ENCODE results near the gene TNFAIP8L1. TPM values are rescaled to one million over a fixed set of nuclear protein-coding genes. Genes with fewer than 3 reads are reported as not detected.
A peak's percentile ranks its signal among the peaks of the same experiment; 100 is the strongest.

The TNFAIP8L1 gene
- total and polyA plus RNA-seq, 12 donors: 2.5 to 13.4 (median 6.1) TPM

DNA sequence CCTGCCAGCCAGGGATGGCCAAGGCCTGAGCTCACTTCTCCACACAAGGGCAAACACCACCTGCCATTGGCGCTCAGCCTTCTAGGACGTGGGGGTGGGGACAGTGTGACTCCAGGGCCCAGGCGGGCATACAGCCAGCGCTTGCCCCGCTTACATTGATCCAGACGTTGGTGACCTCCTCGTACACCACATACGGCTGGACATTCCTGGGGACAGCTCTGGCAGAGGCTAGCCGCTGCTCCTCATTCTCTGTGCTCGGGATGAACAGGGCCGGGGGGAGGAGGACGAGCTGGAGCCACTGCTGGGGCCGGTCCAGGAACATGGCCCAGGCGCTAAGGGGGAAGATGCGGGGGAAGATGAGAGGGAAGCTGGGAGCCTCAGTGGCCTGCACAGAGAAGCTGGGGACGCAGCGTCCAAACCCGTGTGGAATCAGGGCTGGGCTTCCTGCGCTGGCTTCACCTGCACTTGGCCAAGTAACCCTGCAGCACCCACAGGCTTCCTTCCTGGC, 56.0 kb downstream of the TNFAIP8L1 start:
- H3K4me1 ChIP-seq: peaks cover 0 to 42% (median 14%) of the 10 kb centered on the region in 9 donors
- H3K36me3 ChIP-seq: peaks cover 0 to 98% (median 67%) of the 10 kb centered on the region in 9 donors
- no peaks in the 10 kb centered on the region for H3K9me3 ChIP-seq
- peak overlapping the region in 9 of 10 donors; percentile 41 to 92 (median 78) for H3K27ac ChIP-seq
- WGBS, 2 donors: 66 to 71% methylated on average over 19 of the region's 19 CpGs
- H3K27me3 ChIP-seq: no peaks in the 10 kb centered on the region
- DNase-seq (no peak), ATAC-seq (peak; percentile 39 to 73 (median 53))
- H3K4me3 ChIP-seq: no peak overlapping the region
- TF ChIP-seq, protein P1, sequence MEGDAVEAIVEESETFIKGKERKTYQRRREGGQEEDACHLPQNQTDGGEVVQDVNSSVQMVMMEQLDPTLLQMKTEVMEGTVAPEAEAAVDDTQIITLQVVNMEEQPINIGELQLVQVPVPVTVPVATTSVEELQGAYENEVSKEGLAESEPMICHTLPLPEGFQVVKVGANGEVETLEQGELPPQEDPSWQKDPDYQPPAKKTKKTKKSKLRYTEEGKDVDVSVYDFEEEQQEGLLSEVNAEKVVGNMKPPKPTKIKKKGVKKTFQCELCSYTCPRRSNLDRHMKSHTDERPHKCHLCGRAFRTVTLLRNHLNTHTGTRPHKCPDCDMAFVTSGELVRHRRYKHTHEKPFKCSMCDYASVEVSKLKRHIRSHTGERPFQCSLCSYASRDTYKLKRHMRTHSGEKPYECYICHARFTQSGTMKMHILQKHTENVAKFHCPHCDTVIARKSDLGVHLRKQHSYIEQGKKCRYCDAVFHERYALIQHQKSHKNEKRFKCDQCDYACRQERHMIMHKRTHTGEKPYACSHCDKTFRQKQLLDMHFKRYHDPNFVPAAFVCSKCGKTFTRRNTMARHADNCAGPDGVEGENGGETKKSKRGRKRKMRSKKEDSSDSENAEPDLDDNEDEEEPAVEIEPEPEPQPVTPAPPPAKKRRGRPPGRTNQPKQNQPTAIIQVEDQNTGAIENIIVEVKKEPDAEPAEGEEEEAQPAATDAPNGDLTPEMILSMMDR (IDR thresholded peaks at IDR 0.05): no peak
- intact Hi-C loops (cut with DNase I): no loop called here

DNA sequence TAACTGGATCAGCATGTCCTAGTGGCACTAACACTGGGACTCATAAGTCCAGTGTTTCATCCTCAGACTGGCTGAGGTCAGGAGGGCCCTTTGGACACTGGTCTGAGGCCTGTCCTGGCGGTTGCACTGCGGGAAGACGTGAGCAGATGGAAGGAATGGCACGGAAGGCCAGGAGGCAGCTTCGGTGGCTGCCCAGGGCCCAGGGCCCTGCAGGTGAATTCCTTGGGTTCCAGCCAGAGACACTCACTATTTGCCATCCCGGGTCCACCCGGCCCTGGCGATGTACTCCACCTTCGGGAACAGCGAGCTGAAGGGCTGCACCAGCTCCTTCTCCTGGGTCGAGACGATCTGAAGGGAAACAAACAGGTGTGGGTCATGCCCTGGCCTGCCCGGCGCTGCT, 58.0 kb downstream of the TNFAIP8L1 start:
- H3K36me3 ChIP-seq: peaks cover 5 to 100% (median 75%) of the 10 kb centered on the region in 9 donors
- intact Hi-C loops (cut with DNase I): no loop called here

DNA sequence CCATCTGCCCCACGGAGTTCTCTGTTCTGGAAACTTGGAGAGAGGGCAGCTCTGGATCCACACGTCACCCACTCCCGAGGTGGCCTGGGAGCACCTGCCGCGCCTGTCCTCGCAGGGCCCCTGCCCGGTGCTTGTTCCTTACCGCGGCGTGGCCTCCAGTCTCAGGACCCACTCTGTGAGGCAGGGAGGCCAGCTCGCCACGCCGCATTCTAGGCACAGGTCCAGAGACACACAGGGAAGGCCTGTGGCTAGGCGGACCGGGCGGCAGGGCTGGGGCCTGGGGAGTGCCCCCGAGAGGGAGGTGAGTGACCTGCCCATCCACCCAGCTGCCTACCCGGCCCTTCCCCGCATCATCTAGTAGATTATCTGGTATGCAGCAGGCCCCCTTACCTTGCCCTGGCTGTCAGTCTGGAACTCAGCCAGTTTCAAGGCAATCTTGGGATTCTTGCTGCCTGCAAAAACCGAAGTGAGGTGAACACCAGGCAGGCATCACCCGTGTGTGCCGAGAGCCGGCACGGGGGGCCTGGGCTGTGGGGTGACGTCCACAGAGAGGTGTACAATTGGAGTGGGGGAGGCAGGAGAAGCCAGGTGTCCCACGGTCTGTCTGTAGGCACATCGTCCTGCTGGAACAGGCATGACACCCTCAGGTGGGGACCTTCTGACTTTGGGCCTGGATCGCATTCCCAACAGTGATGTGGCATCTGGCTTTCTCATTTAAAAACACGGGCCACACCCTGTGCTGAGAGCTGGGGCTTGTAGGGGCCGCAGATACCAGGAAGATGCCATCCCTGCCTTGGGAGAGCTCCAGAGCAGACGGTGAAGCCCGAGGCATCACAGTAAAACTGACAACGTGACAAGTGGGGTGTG, 60.7 kb downstream of the TNFAIP8L1 start:
- Histone ChIP-seq H3K4me3 (no peak overlapping the region), H3K4me1 (peaks cover 0 to 26% (median 3%) of the 10 kb centered on the region in 9 donors), H3K36me3 (peaks cover 3 to 99% (median 61%) of the 10 kb centered on the region in 9 donors), H3K9me3 (no peaks in the 10 kb centered on the region), H3K27me3 (no peaks in the 10 kb centered on the region), H3K27ac (no peak overlapping the region)
- no peak for ATAC-seq
- intact Hi-C loops (cut with DNase I): no loop called here
- TF ChIP-seq, protein P1 (IDR thresholded peaks at IDR 0.05): no peak
- DNase-seq: no peak
- WGBS, 2 donors: 78 to 79% methylated on average over 33 of the region's 33 CpGs

More for the DNA sequence above, 58.0 kb downstream of the TNFAIP8L1 start:
- no peaks in the 10 kb centered on the region for H3K27me3 ChIP-seq
- no peaks in the 10 kb centered on the region for H3K9me3 ChIP-seq
- no peak overlapping the region for H3K4me3 ChIP-seq
- no peak overlapping the region for H3K27ac ChIP-seq
- TF ChIP-seq, protein P1 (IDR thresholded peaks at IDR 0.05): no peak
- no peak for ATAC-seq
- WGBS, 2 donors: 92 to 97% methylated on average over 14 of the region's 14 CpGs
- H3K4me1 ChIP-seq: peaks cover 0 to 41% (median 14%) of the 10 kb centered on the region in 9 donors
- no peak for DNase-seq

DNA sequence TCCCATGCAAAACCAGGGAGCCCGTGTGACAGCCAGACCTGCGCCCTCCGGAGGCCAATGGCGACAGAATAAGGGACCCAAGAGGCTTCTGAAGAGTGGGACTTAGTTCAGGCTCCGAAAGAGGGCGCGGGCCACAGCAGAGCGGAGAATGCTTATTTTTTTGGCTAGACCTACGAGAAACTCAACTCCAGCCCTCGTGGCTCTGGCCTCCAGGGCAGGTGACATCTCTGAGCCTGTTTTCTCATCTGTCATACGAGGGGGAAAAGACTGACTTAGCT, 61.3 kb downstream of the TNFAIP8L1 start:
- 87 to 90% methylated on average over 11 of the region's 11 CpGs for WGBS, 2 donors
- H3K9me3 ChIP-seq: no peaks in the 10 kb centered on the region
- TF ChIP-seq, protein P1 (IDR thresholded peaks at IDR 0.05): no peak
- ATAC-seq (no peak), DNase-seq (no peak)
- no peak overlapping the region for H3K4me3 ChIP-seq
- intact Hi-C loops (cut with DNase I): no loop called here
- peaks cover 3 to 99% (median 61%) of the 10 kb centered on the region in 9 donors for H3K36me3 ChIP-seq
- peaks cover 0 to 21% (median 2%) of the 10 kb centered on the region in 9 donors for H3K4me1 ChIP-seq
- no peaks in the 10 kb centered on the region for H3K27me3 ChIP-seq
- H3K27ac ChIP-seq: no peak overlapping the region

All from heart right ventricle (tissue), 16 donors.